NB4 (cell line): ENCODE data around the gene CEP120.

Experiments
- CTCF ChIP-seq: IDR thresholded peaks from one replicate; pipeline ENCODE4 v1.5.1; 2012; ENCODE audit warnings: low read depth, low read length
- MYC ChIP-seq: IDR thresholded peaks from 2 replicates; pipeline ENCODE4 v1.6.1; 2011; ENCODE audit warnings: low read depth, low read length
- POLR2A ChIP-seq: IDR thresholded peaks from 2 replicates; pipeline ENCODE4 v1.6.1; 2011; ENCODE audit warnings: mild to moderate bottlenecking; ENCODE audit not compliant: insufficient read length; ENCODE audit errors: extremely low read depth
- TF ChIP-seq, protein P1 (sequence below): IDR thresholded peaks from 2 replicates; pipeline ENCODE4 v1.6.1; 2011; ENCODE audit warnings: low read depth, low read length

- TF ChIP-seq CTCF (no peak), POLR2A (no peak), MYC (no peak)
- TF ChIP-seq, protein P1, sequence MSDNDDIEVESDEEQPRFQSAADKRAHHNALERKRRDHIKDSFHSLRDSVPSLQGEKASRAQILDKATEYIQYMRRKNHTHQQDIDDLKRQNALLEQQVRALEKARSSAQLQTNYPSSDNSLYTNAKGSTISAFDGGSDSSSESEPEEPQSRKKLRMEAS = no peak
These were observed 27.8 kb upstream of the CEP120 start for GRCh38 chr5:123451047-123451446.
